ENCODE results near the gene GIT2. TPM values are rescaled to one million over a fixed set of nuclear protein-coding genes. Genes with fewer than 3 reads are reported as not detected.

Gene GIT2
- total and polyA plus RNA-seq, 2 of the 13 experiments (the other 11 are each of a cell fraction or from before 2014, with no cell fraction given): 18.4 to 19.8 TPM

GRCh38 chr12:109998904-109999648, 2.9 kb upstream of the GIT2 start, which contains the start of gene ANKRD13A (continued):
- TF ChIP-seq, protein P1, sequence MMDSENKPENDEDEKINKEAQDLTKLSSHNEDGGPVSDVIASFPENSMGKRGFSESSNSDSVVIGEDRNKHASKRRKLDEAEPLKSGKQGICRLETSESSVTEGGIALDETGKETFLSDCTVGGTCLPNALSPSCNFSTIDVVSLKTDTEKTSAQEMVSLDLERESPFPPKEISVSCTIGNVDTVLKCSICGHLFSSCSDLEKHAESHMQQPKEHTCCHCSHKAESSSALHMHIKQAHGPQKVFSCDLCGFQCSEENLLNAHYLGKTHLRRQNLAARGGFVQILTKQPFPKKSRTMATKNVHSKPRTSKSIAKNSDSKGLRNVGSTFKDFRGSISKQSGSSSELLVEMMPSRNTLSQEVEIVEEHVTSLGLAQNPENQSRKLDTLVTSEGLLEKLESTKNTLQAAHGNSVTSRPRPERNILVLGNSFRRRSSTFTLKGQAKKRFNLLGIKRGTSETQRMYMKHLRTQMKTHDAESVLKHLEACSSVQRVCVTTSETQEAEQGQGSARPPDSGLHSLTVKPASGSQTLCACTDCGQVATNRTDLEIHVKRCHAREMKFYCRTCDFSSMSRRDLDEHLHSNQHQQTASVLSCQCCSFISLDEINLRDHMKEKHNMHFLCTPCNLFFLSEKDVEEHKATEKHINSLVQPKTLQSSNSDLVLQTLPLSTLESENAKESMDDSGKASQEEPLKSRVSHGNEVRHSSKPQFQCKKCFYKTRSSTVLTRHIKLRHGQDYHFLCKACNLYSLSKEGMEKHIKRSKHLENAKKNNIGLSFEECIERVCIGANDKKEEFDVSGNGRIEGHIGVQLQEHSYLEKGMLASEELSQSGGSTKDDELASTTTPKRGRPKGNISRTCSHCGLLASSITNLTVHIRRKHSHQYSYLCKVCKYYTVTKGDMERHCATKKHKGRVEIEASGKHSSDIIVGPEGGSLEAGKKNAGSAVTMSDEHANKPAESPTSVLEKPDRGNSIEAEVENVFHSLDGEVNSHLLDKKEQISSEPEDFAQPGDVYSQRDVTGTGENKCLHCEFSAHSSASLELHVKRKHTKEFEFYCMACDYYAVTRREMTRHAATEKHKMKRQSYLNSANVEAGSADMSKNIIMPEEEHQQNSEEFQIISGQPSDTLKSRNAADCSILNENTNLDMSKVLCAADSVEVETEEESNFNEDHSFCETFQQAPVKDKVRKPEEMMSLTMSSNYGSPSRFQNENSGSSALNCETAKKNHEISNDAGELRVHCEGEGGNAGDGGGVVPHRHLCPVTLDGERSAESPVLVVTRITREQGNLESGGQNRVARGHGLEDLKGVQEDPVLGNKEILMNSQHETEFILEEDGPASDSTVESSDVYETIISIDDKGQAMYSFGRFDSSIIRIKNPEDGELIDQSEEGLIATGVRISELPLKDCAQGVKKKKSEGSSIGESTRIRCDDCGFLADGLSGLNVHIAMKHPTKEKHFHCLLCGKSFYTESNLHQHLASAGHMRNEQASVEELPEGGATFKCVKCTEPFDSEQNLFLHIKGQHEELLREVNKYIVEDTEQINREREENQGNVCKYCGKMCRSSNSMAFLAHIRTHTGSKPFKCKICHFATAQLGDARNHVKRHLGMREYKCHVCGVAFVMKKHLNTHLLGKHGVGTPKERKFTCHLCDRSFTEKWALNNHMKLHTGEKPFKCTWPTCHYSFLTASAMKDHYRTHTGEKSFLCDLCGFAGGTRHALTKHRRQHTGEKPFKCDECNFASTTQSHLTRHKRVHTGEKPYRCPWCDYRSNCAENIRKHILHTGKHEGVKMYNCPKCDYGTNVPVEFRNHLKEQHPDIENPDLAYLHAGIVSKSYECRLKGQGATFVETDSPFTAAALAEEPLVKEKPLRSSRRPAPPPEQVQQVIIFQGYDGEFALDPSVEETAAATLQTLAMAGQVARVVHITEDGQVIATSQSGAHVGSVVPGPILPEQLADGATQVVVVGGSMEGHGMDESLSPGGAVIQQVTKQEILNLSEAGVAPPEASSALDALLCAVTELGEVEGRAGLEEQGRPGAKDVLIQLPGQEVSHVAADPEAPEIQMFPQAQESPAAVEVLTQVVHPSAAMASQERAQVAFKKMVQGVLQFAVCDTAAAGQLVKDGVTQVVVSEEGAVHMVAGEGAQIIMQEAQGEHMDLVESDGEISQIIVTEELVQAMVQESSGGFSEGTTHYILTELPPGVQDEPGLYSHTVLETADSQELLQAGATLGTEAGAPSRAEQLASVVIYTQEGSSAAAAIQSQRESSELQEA (CRISPR knock-in tag; IDR thresholded peaks at IDR 0.05; ENCODE audit: not compliant biosample characterization): peak; percentile 88
- TF ChIP-seq ZNF574 (CRISPR knock-in tag; IDR thresholded peaks at IDR 0.05): peak; percentile 71
- peak; percentile 57 for TF ChIP-seq SKI (IDR thresholded peaks at IDR 0.05; ENCODE audit: partially characterized antibody)
- TF ChIP-seq HNF4A (CRISPR knock-in tag; IDR thresholded peaks at IDR 0.05): peak; percentile 45; the same call in 1 of the 2 replicates
- peak; percentile 42; the same call in 1 of the 2 replicates for TF ChIP-seq FOXJ3 (CRISPR knock-in tag; IDR thresholded peaks at IDR 0.05; ENCODE audit: borderline replicate concordance)
- no peak for TF ChIP-seq NFAT5 (CRISPR knock-in tag; IDR thresholded peaks at IDR 0.05)
- TF ChIP-seq NBN (conservative IDR thresholded peaks at IDR 0.05): no peak
- TF ChIP-seq NFKBIZ (CRISPR knock-in tag; IDR thresholded peaks at IDR 0.05): no peak
- TF ChIP-seq ERF (CRISPR knock-in tag; IDR thresholded peaks at IDR 0.05): peak; percentile 73
- 0 out of 2 replicates have a peak, but pooled peaks have one; percentile 30 for TF ChIP-seq MYC (CRISPR knock-in tag; IDR thresholded peaks at IDR 0.05; ENCODE audit: borderline replicate concordance)
- TF ChIP-seq U2AF2 (IDR thresholded peaks at IDR 0.05; ENCODE audit: low read depth, low read length): no peak
- peak; percentile 52; the same call in 1 of the 2 replicates for TF ChIP-seq MED1 (CRISPR knock-in tag; IDR thresholded peaks at IDR 0.05)
- TF ChIP-seq ZNF549 (CRISPR knock-in tag; IDR thresholded peaks at IDR 0.05): no peak

All from HepG2 (cell line).